BLaER1 treated with 17β-estradiol and CSF1 and Interleukin-3, amounts not matched to agents 10 nM and 100 nM (cell line): ENCODE results near the gene DIS3L2.

Experiments used
- H3K27ac ChIP-seq, 11 experiments: shearing (Covaris generic); formaldehyde crosslinking; 2 replicates each; pipeline ENCODE4 v1.8.1; 2022
- H3K27me3 ChIP-seq, 11 experiments: shearing (Covaris generic); formaldehyde crosslinking; 2 replicates each; pipeline ENCODE4 v1.8.1; 2022
- H3K36me3 ChIP-seq, 11 experiments: shearing (Covaris generic); formaldehyde crosslinking; 2 replicates each; pipeline ENCODE4 v1.8.1; 2022
- H3K4me1 ChIP-seq, 10 experiments: shearing (Covaris generic); formaldehyde crosslinking; 2 replicates each; pipeline ENCODE4 v1.8.1; 2022
- H3K4me2 ChIP-seq, 11 experiments: shearing (Covaris generic); formaldehyde crosslinking; 2 replicates each; pipeline ENCODE4 v1.8.1; 2022
- H3K4me3 ChIP-seq, 10 experiments: shearing (Covaris generic); formaldehyde crosslinking; 2 replicates each; pipeline ENCODE4 v1.8.1; 2022
- H3K9ac ChIP-seq, 11 experiments: shearing (Covaris generic); formaldehyde crosslinking; 2 replicates each; pipeline ENCODE4 v1.8.1; 2022
- H3K9me3 ChIP-seq, 11 experiments: shearing (Covaris generic); formaldehyde crosslinking; replicated peaks in 1 of 11; 2 replicates each; pipeline ENCODE4 v1.8.1; 2022
- H4K20me1 ChIP-seq, 11 experiments: shearing (Covaris generic); formaldehyde crosslinking; 2 replicates each; pipeline ENCODE4 v1.8.1; 2022
- Cebpa-rat ChIP-seq, 11 experiments: shearing (Covaris generic); IDR thresholded peaks; 2 replicates each; pipeline ENCODE4 v1.8.1; 2022

Gene DIS3L2

DNA sequence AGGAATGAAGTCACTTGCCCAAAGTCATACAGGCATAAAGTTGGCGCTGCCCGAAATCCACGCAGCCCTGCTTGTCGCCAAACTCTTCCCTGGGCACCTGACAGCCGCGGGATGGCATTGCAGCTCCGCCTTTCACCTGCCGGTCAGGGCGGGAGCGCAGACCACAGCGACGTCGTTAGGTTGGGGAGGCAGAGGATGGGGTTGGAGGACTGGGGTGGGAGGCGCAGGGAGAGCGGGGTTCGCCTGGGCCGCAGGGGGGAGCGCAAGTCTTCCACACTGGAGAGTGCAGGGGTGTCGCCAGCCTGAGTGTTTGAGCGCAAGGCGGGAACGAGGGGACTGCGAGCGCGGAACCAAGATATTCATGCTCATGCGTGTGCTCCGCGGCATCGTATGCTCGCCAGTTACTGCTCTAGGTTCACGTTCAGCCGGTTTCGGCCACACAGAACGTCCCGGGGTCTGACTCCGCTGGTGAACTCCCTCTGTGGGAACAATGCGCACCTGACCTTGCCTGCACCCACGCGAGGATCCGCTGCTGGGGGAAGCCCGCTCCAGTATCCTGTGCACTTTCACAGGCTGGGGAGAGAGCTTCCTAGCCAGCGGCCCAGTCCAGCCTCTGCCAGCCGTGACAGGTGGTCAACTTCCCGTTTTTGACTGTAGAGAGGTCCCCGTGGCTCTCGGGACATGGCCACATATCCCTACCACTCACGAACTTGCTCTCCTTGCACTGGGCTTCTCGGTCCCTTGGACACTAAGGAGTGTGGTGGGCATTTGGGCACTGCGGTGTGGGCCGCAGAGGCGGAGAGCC lies 34.5 kb upstream of the DIS3L2 start:
- peaks cover 0 to 18% (median 0%) of the 10 kb centered on the region in 11 experiments; a peak in 2 of 22 replicates for H3K36me3 ChIP-seq
- no peak overlapping the region for H3K27ac ChIP-seq
- no peak for TF ChIP-seq Cebpa-rat (IDR thresholded peaks at IDR 0.05)
- H3K4me2 ChIP-seq = peak overlapping the region; percentile 96 to 100 (median 100)
- H3K4me3 ChIP-seq = peak overlapping the region; percentile 56 to 76 (median 68)
- no peaks in the 10 kb centered on the region for H3K9me3 ChIP-seq
- H4K20me1 ChIP-seq = peaks cover 0 to 29% (median 15%) of the 10 kb centered on the region in 11 experiments; a peak in 10 of 22 replicates
- peaks cover 30 to 55% (median 39%) of the 10 kb centered on the region in 11 experiments for H3K27me3 ChIP-seq
- peaks cover 17 to 90% (median 75%) of the 10 kb centered on the region in 10 experiments for H3K4me1 ChIP-seq
- peak overlapping the region in 7 of 11 experiments; percentile 34 to 82 (median 69); a peak in 10 of 22 replicates for H3K9ac ChIP-seq

DNA sequence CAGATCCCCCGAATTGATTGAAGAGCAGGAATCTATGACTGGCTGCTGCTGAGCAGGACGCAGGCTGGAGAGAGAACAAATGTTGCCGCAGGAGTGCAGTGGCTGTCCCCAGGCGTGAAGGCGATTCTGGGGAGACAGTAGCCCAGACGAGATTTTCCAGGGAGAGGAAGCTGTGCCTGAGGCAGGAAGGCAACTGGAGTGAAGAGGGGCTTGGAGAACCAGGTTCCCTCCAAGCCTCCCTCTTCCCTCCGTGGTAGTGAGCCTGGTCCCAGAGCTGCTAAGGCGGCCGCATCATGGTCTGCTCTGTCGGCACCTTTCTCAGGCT lies 34.0 kb upstream of the DIS3L2 start:
- Histone ChIP-seq H4K20me1 (peaks cover 0 to 29% (median 15%) of the 10 kb centered on the region in 11 experiments; a peak in 10 of 22 replicates), H3K4me3 (no peak overlapping the region; a peak in 2 of 20 replicates), H3K9me3 (no peaks in the 10 kb centered on the region), H3K36me3 (peaks cover 0 to 12% (median 0%) of the 10 kb centered on the region in 11 experiments; a peak in 2 of 22 replicates), H3K27me3 (peaks cover 30 to 55% (median 39%) of the 10 kb centered on the region in 11 experiments), H3K27ac (no peak overlapping the region), H3K4me2 (peak overlapping the region in 9 of 11 experiments; percentile 100; a peak in 18 of 22 replicates), H3K9ac (no peak overlapping the region), H3K4me1 (peaks cover 17 to 96% (median 79%) of the 10 kb centered on the region in 10 experiments)
- TF ChIP-seq Cebpa-rat (IDR thresholded peaks at IDR 0.05) = no peak

DNA sequence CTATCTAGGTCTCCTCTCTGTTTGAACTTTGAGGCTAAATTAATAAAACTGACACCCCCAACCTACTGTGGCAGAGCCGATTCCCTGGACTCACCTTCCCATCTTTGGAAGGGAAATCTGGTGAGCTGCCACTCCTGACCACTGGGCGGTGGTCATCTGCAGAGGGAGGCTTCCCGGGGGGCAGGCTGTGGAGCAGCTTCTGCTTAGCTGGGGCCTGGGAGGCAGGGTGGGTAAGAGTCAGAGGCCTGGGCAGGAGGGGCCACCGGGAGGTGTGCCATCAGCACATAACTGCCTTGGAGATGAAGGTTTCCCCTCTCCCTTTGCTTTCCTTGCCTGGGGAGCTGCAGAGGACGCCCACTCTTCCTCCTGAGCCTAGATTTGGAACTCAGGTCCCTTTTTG lies 33.0 kb upstream of the DIS3L2 start:
- Histone ChIP-seq H4K20me1 (peaks cover 0 to 28% (median 15%) of the 10 kb centered on the region in 11 experiments; a peak in 10 of 22 replicates), H3K9ac (no peak overlapping the region), H3K9me3 (no peaks in the 10 kb centered on the region), H3K27ac (no peak overlapping the region), H3K4me2 (peak overlapping the region in 5 of 11 experiments; percentile 11 to 100 (median 100); a peak in 8 of 22 replicates), H3K4me1 (peaks cover 17 to 97% (median 88%) of the 10 kb centered on the region in 10 experiments), H3K4me3 (no peak overlapping the region), H3K36me3 (peaks cover 0 to 9% (median 0%) of the 10 kb centered on the region in 11 experiments; a peak in 2 of 22 replicates), H3K27me3 (peaks cover 30 to 57% (median 42%) of the 10 kb centered on the region in 11 experiments)
- no peak for TF ChIP-seq Cebpa-rat (IDR thresholded peaks at IDR 0.05)

DNA sequence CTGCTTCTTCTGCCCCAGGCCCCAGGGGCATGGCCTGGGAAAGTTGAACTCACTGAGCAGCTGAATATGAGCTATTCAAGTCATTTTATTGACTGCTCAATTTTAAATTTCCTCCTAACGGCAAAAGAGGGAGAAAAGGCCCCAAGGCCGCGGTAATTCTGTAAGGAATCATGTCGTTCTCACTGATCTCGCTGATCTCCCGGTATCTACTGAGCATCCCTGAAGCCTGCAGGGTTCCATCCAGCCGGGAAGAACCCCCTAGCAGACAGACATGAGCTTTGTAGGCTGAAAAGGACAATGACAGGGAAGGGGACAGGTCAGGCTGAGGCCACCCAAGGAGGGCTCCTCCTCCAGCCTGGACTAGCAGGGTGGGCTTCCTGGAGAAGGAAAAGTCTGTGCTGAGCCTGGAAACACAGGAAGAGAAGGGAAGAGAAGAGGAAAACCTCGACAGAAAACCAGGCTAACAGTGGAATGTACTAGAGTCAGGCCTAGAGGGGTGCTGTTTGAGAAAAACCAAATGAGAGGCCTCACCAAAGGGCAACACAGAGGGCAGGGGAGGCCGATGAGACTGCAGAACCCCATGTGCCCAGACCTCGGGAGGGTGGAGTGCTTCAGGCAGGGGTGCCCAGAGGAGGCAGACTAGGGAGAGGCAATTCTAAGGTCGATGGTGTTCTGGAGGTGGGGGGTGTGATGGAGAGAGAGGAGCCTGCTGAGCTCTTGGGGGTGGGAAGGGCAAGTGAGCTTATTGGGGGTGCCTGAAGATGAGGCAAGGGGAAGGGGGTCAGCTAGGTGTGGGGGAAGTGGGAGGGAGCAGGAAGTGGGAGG lies 32.4 kb upstream of the DIS3L2 start:
- H3K4me3 ChIP-seq = no peak overlapping the region
- no peak for TF ChIP-seq Cebpa-rat (IDR thresholded peaks at IDR 0.05)
- H4K20me1 ChIP-seq = peaks cover 0 to 28% (median 12%) of the 10 kb centered on the region in 11 experiments; a peak in 10 of 22 replicates
- H3K36me3 ChIP-seq = peaks cover 0 to 3% (median 0%) of the 10 kb centered on the region in 11 experiments; a peak in 1 of 22 replicates
- H3K4me1 ChIP-seq = peaks cover 18 to 100% (median 92%) of the 10 kb centered on the region in 10 experiments
- no peak overlapping the region for H3K9ac ChIP-seq
- H3K27me3 ChIP-seq = peaks cover 30 to 59% (median 39%) of the 10 kb centered on the region in 11 experiments
- peak overlapping the region in 8 of 11 experiments; percentile 36 to 100 (median 92); a peak in 14 of 22 replicates for H3K4me2 ChIP-seq
- H3K9me3 ChIP-seq = no peaks in the 10 kb centered on the region
- H3K27ac ChIP-seq = no peak overlapping the region

DNA sequence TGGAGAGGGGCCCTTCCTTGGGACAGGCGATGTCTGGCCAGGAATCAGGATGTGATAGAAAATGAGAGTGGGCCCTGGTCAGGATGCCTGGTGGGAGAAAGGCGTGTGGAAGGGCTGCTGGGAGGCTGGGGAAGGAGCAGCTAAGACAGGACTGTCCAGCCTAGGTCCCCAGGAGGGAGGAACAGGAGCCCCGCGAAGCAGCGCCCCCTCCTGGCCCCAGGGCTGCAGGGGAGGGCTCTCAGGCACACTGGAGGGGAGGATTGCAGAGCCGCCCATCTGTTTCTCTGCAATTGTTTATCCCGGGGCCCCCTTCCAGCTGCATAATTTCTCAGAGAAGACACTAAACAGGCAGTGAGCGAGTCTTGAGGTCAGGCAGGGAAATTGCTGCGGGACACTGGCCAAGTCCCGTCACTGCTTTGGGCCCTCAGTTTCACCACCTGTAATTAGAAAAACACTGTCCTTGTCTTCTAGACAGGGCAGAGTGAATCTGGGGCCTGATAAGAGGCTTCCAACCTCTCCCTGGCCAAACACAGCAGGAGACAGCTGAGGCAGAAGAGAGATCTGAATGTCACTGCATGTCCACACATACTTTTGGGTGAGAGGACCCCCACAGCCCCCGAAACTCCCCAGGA lies 31.4 kb upstream of the DIS3L2 start:
- Histone ChIP-seq H4K20me1 (peaks cover 0 to 28% (median 5%) of the 10 kb centered on the region in 11 experiments; a peak in 9 of 22 replicates), H3K4me2 (peak overlapping the region in 9 of 11 experiments; percentile 30 to 100 (median 84); a peak in 18 of 22 replicates), H3K27ac (no peak overlapping the region), H3K9ac (no peak overlapping the region), H3K36me3 (no peaks in the 10 kb centered on the region), H3K9me3 (no peaks in the 10 kb centered on the region), H3K4me3 (no peak overlapping the region), H3K4me1 (peaks cover 25 to 100% (median 93%) of the 10 kb centered on the region in 10 experiments), H3K27me3 (peaks cover 26 to 49% (median 32%) of the 10 kb centered on the region in 11 experiments)
- no peak for TF ChIP-seq Cebpa-rat (IDR thresholded peaks at IDR 0.05)

DNA sequence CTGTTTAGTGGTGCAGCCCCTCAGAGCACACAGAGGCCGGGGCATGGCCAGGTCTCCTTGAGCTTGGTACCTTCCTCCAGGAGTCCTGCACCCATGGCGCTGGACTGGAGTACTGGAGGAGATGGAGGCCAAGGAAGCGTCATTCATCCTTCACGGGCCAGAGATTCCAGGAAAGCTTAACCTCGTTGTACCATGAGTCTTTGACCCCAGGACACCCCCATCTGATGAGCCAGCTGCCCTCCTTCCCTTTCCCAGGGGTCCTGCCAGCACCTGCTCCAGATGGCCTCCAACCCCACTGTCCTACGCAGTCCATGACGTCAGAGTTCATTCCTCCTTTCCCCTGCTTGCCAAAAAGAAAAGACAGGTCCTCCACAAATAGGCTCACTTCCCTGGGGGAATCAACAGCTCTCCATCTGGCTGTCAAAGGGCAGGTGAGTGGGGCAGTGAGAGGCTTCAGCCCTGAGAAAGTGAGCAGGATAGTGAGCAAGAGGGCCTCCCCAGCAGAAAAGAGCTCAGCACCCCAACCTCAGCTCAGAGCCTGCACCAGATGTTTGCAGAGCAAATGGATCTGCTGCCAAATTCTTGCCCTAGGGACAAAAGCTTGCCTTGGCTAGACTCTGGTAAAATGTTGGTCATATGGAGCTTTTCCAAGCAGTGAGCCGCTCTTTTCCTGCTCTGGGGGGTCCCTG lies 30.8 kb upstream of the DIS3L2 start:
- H3K27ac ChIP-seq = no peak overlapping the region
- H3K36me3 ChIP-seq = no peaks in the 10 kb centered on the region
- H3K4me2 ChIP-seq = peak overlapping the region in 9 of 11 experiments; percentile 30 to 100 (median 84); a peak in 16 of 22 replicates
- no peak for TF ChIP-seq Cebpa-rat (IDR thresholded peaks at IDR 0.05)
- no peaks in the 10 kb centered on the region for H3K9me3 ChIP-seq
- peaks cover 0 to 24% (median 2%) of the 10 kb centered on the region in 11 experiments; a peak in 7 of 22 replicates for H4K20me1 ChIP-seq
- H3K4me3 ChIP-seq = no peak overlapping the region
- peaks cover 24 to 100% (median 95%) of the 10 kb centered on the region in 10 experiments for H3K4me1 ChIP-seq
- no peak overlapping the region; a peak in 1 of 22 replicates for H3K9ac ChIP-seq
- H3K27me3 ChIP-seq = peaks cover 20 to 43% (median 25%) of the 10 kb centered on the region in 11 experiments

DNA sequence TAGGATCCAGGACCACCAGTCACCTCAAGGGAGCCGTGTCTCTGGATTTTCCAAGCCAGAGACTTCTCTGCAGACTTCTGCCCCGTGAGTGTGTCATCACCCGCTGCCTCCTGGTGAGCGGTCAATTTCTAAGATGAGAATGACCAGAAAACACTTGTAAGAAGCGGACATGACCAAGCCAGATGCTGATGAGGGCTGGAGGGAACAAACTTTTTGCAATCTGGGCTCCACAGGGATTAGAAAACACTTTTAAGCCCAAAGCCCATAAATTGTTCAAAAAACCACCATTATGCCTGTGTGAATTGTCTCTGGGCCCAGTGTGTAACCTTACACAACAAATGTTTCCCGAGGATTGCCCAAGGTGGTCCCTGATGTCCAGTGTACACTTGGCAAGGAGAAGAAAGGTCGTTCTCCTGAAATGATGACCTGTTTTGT lies 30.0 kb upstream of the DIS3L2 start:
- Histone ChIP-seq H3K36me3 (no peaks in the 10 kb centered on the region), H3K27me3 (peaks cover 16 to 35% (median 18%) of the 10 kb centered on the region in 11 experiments), H3K9me3 (no peaks in the 10 kb centered on the region), H3K4me2 (peak overlapping the region in 8 of 11 experiments; percentile 36 to 100 (median 90); a peak in 14 of 22 replicates), H3K9ac (no peak overlapping the region), H3K4me3 (no peak overlapping the region), H3K27ac (no peak overlapping the region), H4K20me1 (peaks cover 0 to 17% (median 0%) of the 10 kb centered on the region in 11 experiments; a peak in 7 of 22 replicates), H3K4me1 (peaks cover 22 to 100% (median 95%) of the 10 kb centered on the region in 10 experiments)
- TF ChIP-seq Cebpa-rat (IDR thresholded peaks at IDR 0.05) = no peak

DNA sequence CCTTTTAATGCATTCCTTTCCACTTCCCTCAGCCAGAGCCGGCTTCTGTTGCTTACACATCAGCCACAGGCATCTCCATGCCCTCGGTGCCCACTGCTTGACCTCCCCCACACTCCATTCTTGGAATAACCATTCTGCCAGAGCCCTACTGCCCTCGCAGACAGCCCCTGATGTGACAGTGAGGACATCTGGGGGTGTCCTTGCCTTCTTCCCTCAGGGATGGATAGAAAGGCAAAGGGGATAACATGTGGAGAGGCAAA lies 28.9 kb upstream of the DIS3L2 start:
- Histone ChIP-seq H4K20me1 (peaks cover 0 to 6% (median 0%) of the 10 kb centered on the region in 11 experiments; a peak in 3 of 22 replicates), H3K4me2 (peak overlapping the region in 8 of 11 experiments; percentile 79 to 100 (median 92); a peak in 11 of 22 replicates), H3K27me3 (peaks cover 5 to 24% (median 6%) of the 10 kb centered on the region in 11 experiments; a peak in 21 of 22 replicates), H3K4me3 (no peak overlapping the region), H3K9me3 (no peaks in the 10 kb centered on the region), H3K36me3 (no peaks in the 10 kb centered on the region), H3K27ac (no peak overlapping the region), H3K4me1 (peaks cover 14 to 96% (median 87%) of the 10 kb centered on the region in 10 experiments), H3K9ac (no peak overlapping the region)
- TF ChIP-seq Cebpa-rat (IDR thresholded peaks at IDR 0.05) = no peak
